HUES6 (cell line): Measurements from ENCODE around the gene SLC4A4.
A peak's percentile ranks its signal among the peaks of the same experiment; 100 is the strongest.

Experiments used
- H3K27ac ChIP-seq: 2 replicates; pipeline ENCODE4 v1.7.0; 2013; ENCODE audit warnings: low read depth, mild to moderate bottlenecking, low read length, inconsistent platforms
- H3K27me3 ChIP-seq: 2 replicates; pipeline ENCODE4 v1.6.1; 2013; ENCODE audit warnings: low read length; ENCODE audit not compliant: control insufficient read depth, insufficient read depth
- H3K36me3 ChIP-seq: 2 replicates; pipeline ENCODE4 v1.6.1; 2013; ENCODE audit warnings: low read length; ENCODE audit not compliant: control insufficient read depth, insufficient read depth
- H3K4me1 ChIP-seq: 2 replicates; pipeline ENCODE4 v1.6.1; 2013; ENCODE audit warnings: low read length; ENCODE audit not compliant: control insufficient read depth, insufficient read depth
- H3K4me3 ChIP-seq: 2 replicates; pipeline ENCODE4 v1.5.1; 2013; ENCODE audit warnings: low read depth, low read length
- H3K9ac ChIP-seq: one replicate; pipeline ENCODE4 v1.6.1; 2013; ENCODE audit warnings: mild to moderate bottlenecking, low read length
- H3K9me3 ChIP-seq: 2 replicates; pipeline ENCODE4 v1.6.1; 2013; ENCODE audit warnings: low read depth, low read length; ENCODE audit not compliant: control insufficient read depth, insufficient read depth

Gene SLC4A4

GRCh38 chr4:71564775-71565174, 226.0 kb downstream of the SLC4A4 start:
- H3K27ac ChIP-seq = no peak overlapping the region
- peaks cover 24% of the 10 kb centered on the region for H3K4me1 ChIP-seq
- H3K9ac ChIP-seq = no peak overlapping the region
- H3K9me3 ChIP-seq = no peaks in the 10 kb centered on the region
- no peaks in the 10 kb centered on the region for H3K27me3 ChIP-seq
- no peaks in the 10 kb centered on the region for H3K36me3 ChIP-seq
- H3K4me3 ChIP-seq = no peak overlapping the region

- Histone ChIP-seq H3K36me3 (no peaks in the 10 kb centered on the region), H3K9me3 (no peaks in the 10 kb centered on the region), H3K4me1 (peaks cover 28% of the 10 kb centered on the region), H3K27me3 (no peaks in the 10 kb centered on the region), H3K27ac (no peak overlapping the region), H3K4me3 (no peak overlapping the region), H3K9ac (no peak overlapping the region)
Observed at GRCh38 chr4:71566856-71567255, 228.0 kb downstream of the SLC4A4 start.

GRCh38 chr4:71568131-71568530, 229.3 kb downstream of the SLC4A4 start:
- Histone ChIP-seq H3K4me3 (no peak overlapping the region), H3K27me3 (no peaks in the 10 kb centered on the region), H3K4me1 (peaks cover 28% of the 10 kb centered on the region), H3K9ac (no peak overlapping the region), H3K9me3 (no peaks in the 10 kb centered on the region), H3K36me3 (no peaks in the 10 kb centered on the region), H3K27ac (peak overlapping the region; percentile 47; the same call in 1 of the 2 replicates)

- Histone ChIP-seq H3K4me1 (peaks cover 28% of the 10 kb centered on the region), H3K27ac (no peak overlapping the region), H3K27me3 (no peaks in the 10 kb centered on the region), H3K9ac (no peak overlapping the region), H3K9me3 (no peaks in the 10 kb centered on the region), H3K4me3 (no peak overlapping the region), H3K36me3 (no peaks in the 10 kb centered on the region)
Observed at GRCh38 chr4:71570492-71570891, 231.7 kb downstream of the SLC4A4 start.

GRCh38 chr4:71571346-71571745, 232.5 kb downstream of the SLC4A4 start:
- H3K9me3 ChIP-seq = no peaks in the 10 kb centered on the region
- no peak overlapping the region for H3K9ac ChIP-seq
- H3K27ac ChIP-seq = no peak overlapping the region
- H3K4me1 ChIP-seq = peaks cover 28% of the 10 kb centered on the region
- no peak overlapping the region for H3K4me3 ChIP-seq
- no peaks in the 10 kb centered on the region for H3K27me3 ChIP-seq
- no peaks in the 10 kb centered on the region for H3K36me3 ChIP-seq

- H3K36me3 ChIP-seq = no peaks in the 10 kb centered on the region
- no peak overlapping the region for H3K9ac ChIP-seq
- H3K27ac ChIP-seq = no peak overlapping the region
- H3K4me1 ChIP-seq = no peaks in the 10 kb centered on the region
- peaks cover 15% of the 10 kb centered on the region for H3K9me3 ChIP-seq
- H3K4me3 ChIP-seq = no peak overlapping the region
- no peaks in the 10 kb centered on the region for H3K27me3 ChIP-seq
Observed at GRCh38 chr4:71583971-71584370, 245.2 kb downstream of the SLC4A4 start.

GRCh38 chr4:71584585-71584984, 245.8 kb downstream of the SLC4A4 start:
- Histone ChIP-seq H3K9ac (no peak overlapping the region), H3K27me3 (no peaks in the 10 kb centered on the region), H3K27ac (no peak overlapping the region), H3K9me3 (peaks cover 15% of the 10 kb centered on the region), H3K4me1 (no peaks in the 10 kb centered on the region), H3K36me3 (no peaks in the 10 kb centered on the region), H3K4me3 (no peak overlapping the region)

GRCh38 chr4:71586087-71586763, 247.4 kb downstream of the SLC4A4 start:
- Histone ChIP-seq H3K4me3 (no peak overlapping the region), H3K27ac (no peak overlapping the region), H3K36me3 (no peaks in the 10 kb centered on the region), H3K27me3 (no peaks in the 10 kb centered on the region), H3K9me3 (peaks cover 15% of the 10 kb centered on the region), H3K9ac (no peak overlapping the region), H3K4me1 (no peaks in the 10 kb centered on the region)

GRCh38 chr4:71587995-71588394, 249.2 kb downstream of the SLC4A4 start:
- H3K4me3 ChIP-seq = no peak overlapping the region
- no peak overlapping the region for H3K9ac ChIP-seq
- no peak overlapping the region for H3K27ac ChIP-seq
- H3K36me3 ChIP-seq = no peaks in the 10 kb centered on the region
- H3K27me3 ChIP-seq = no peaks in the 10 kb centered on the region
- H3K4me1 ChIP-seq = peaks cover 13% of the 10 kb centered on the region
- H3K9me3 ChIP-seq = peaks cover 6% of the 10 kb centered on the region

- Histone ChIP-seq H3K9me3 (peaks cover 2% of the 10 kb centered on the region; the same call in 1 of the 2 replicates), H3K27me3 (no peaks in the 10 kb centered on the region), H3K4me3 (peak overlapping the region; percentile 16; the same call in 1 of the 2 replicates), H3K36me3 (no peaks in the 10 kb centered on the region), H3K9ac (peak overlapping the region; percentile 66), H3K27ac (peak overlapping the region; percentile 82), H3K4me1 (peaks cover 28% of the 10 kb centered on the region)
Observed at GRCh38 chr4:71592793-71593192, 254.0 kb downstream of the SLC4A4 start.

GRCh38 chr4:71593311-71593710, 254.5 kb downstream of the SLC4A4 start:
- H3K9ac ChIP-seq = peak overlapping the region; percentile 66
- H3K9me3 ChIP-seq = peaks cover 3% of the 10 kb centered on the region; the same call in 1 of the 2 replicates
- H3K27ac ChIP-seq = peak overlapping the region; percentile 82
- peaks cover 28% of the 10 kb centered on the region for H3K4me1 ChIP-seq
- no peaks in the 10 kb centered on the region for H3K27me3 ChIP-seq
- no peaks in the 10 kb centered on the region for H3K36me3 ChIP-seq
- H3K4me3 ChIP-seq = peak overlapping the region; percentile 16
